Endothelial cell of hepatic sinusoid (primary cell): Measurements from ENCODE around the gene PBX2.
"Not testable (repeated sequence)": the region's sequence is repeated elsewhere in the genome, so short reads cannot be mapped to it uniquely, and the experiment has no call there.

Experiments
- in situ Hi-C: cut with HindIII; loops from 2 replicates; pipeline ENCODE4 v1.10.0; 2017; ENCODE audit warnings: low sequenced_read_pairs

The PBX2 gene

GRCh38 chr6:32152769-32153563, 37.0 kb downstream of the PBX2 start:
- in situ Hi-C loops = no loop called here

GRCh38 chr6:32151863-32152768, 37.9 kb downstream of the PBX2 start, which contains the start of gene PRRT1:
Gene PRRT1, minus strand, starts transcription at chr6:32151939. Its CDS starts 112 bp downstream, at chr6:32151827.
- in situ Hi-C loops = no loop called here

- in situ Hi-C loops = no loop called here
Measured at GRCh38 chr6:32151181-32151862, 38.7 kb downstream of the PBX2 start.

GRCh38 chr6:32149932-32150870, 39.8 kb downstream of the PBX2 start:
- in situ Hi-C loops = no loop called here

GRCh38 chr6:32149092-32149755, 40.8 kb downstream of the PBX2 start:
- in situ Hi-C loops = no loop called here

GRCh38 chr6:32148289-32149091, 41.5 kb downstream of the PBX2 start:
- in situ Hi-C loops = no loop called here

GRCh38 chr6:32147401-32148132, 42.4 kb downstream of the PBX2 start:
- in situ Hi-C loops = no loop called here

- in situ Hi-C loops = no loop called here
Measured at GRCh38 chr6:32146687-32147086, 43.3 kb downstream of the PBX2 start.

GRCh38 chr6:32146287-32146686, 43.7 kb downstream of the PBX2 start:
- in situ Hi-C loops = no loop called here

- in situ Hi-C loops = not testable (repeated sequence)
Measured at GRCh38 chr6:32144238-32144637, 45.8 kb downstream of the PBX2 start.

GRCh38 chr6:32140420-32141046, 49.5 kb downstream of the PBX2 start:
- in situ Hi-C loops = no loop called here

- in situ Hi-C loops = no loop called here
Measured at GRCh38 chr6:32139590-32139989, 50.4 kb downstream of the PBX2 start.

- in situ Hi-C loops = no loop called here
Measured at GRCh38 chr6:32137454-32137853, 52.5 kb downstream of the PBX2 start.
